HG03342 (cell line): Measurements from ENCODE around the gene TECPR2.

Experiments used
- ATAC-seq: cut with Tn5 transposase; IDR thresholded peaks from one replicate; pipeline ENCODE4 v1.9.1; 2021; ENCODE audit warnings: mild to moderate bottlenecking, moderate library complexity; ENCODE audit not compliant: unreplicated experiment

Gene TECPR2

GRCh38 chr14:102461490-102462338 is 99.0 kb downstream of the TECPR2 start:
- no peak for ATAC-seq

GRCh38 chr14:102462391-102462790 is 99.7 kb downstream of the TECPR2 start:
- ATAC-seq, result no peak

GRCh38 chr14:102464006-102464405 is 101.3 kb downstream of the TECPR2 start:
- ATAC-seq, result no peak

GRCh38 chr14:102464846-102465341 is 102.2 kb downstream of the TECPR2 start:
- ATAC-seq, result no peak

GRCh38 chr14:102469261-102469660 is 106.5 kb downstream of the TECPR2 start:
- no peak for ATAC-seq

- no peak for ATAC-seq
Observed at GRCh38 chr14:102471921-102472790, 109.4 kb downstream of the TECPR2 start.

- no peak for ATAC-seq
Observed at GRCh38 chr14:102472791-102473150, 110.0 kb downstream of the TECPR2 start.

GRCh38 chr14:102473559-102473958 is 110.8 kb downstream of the TECPR2 start:
- ATAC-seq, result no peak

GRCh38 chr14:102474934-102475333 is 112.2 kb downstream of the TECPR2 start:
- no peak for ATAC-seq

- ATAC-seq, result no peak
Observed at GRCh38 chr14:102479107-102479506, 116.4 kb downstream of the TECPR2 start.

- ATAC-seq, result no peak
Observed at GRCh38 chr14:102479777-102480176, 117.0 kb downstream of the TECPR2 start.

GRCh38 chr14:102481371-102481770 is 118.6 kb downstream of the TECPR2 start:
- no peak for ATAC-seq

GRCh38 chr14:102481791-102482238 is 119.1 kb downstream of the TECPR2 start:
- ATAC-seq, result no peak

- ATAC-seq, result no peak
Observed at GRCh38 chr14:102484316-102484715, 121.6 kb downstream of the TECPR2 start.

- no peak for ATAC-seq
Observed at GRCh38 chr14:102485693-102486512, 123.2 kb downstream of the TECPR2 start.

GRCh38 chr14:102486513-102487203 is 123.9 kb downstream of the TECPR2 start:
- ATAC-seq, result no peak

GRCh38 chr14:102487204-102487577 is 124.5 kb downstream of the TECPR2 start:
- ATAC-seq, result no peak

GRCh38 chr14:102490456-102490855 is 127.7 kb downstream of the TECPR2 start:
- no peak for ATAC-seq

GRCh38 chr14:102491366-102491765 is 128.6 kb downstream of the TECPR2 start:
- ATAC-seq, result no peak
